Measurements from ENCODE around the gene NLRP3.

The NLRP3 gene

DNA sequence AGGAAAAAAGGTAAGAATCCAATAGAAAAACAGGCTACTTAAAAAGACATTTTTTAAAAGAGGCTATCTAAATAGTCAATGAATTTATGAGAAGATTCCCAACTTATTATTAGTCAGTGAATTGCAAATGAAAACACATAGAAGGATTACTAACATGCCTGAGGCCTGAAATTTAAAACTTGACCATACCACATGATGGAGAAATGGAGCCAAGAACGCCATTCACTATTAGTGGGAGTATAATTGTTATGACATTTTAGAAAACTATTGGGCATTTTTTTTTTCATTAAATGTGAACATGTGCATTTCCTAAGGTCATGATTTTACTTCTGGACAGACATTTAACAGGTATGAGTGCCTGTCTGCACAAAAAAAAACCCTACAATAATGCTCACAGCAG lies 66.8 kb downstream of the NLRP3 start:
- Histone ChIP-seq H3K27ac (ENCODE audit: low read depth, low read length) (no peak overlapping the region), H3K9ac (ENCODE audit: low read length) (no peak overlapping the region), H3K4me1 (ENCODE audit: insufficient read depth, low read length) (no peaks in the 10 kb centered on the region), H3K36me3 (ENCODE audit: insufficient read depth, low read length) (no peaks in the 10 kb centered on the region), H3K9me3 (ENCODE audit: low read length) (no peaks in the 10 kb centered on the region), H3K27me3 (ENCODE audit: control insufficient read depth in 1 of 2, insufficient read depth in 2 of 2, low read length in 2 of 2) (no peaks in the 10 kb centered on the region), H3K4me3 (ENCODE audit: low read depth in 1 of 2, low read length in 2 of 2) (no peak overlapping the region)

DNA sequence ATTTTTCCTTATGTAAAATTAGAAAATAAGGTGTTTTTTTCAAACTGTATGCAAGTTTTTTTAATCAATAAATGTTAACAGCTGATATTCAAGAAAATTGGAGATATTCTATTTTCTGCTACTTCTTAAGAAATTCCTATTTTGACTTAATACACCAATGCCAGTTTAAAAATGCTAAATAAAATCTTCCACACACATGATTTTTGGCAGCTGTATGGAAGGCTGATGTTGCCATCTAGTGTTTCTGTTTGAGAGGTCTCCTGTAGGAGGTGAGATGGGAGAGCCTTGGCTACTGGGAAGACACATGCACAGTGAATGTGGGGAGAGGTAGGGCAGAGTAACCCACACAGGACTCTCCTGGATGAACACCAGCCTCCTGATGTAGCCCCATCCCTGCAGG lies 71.1 kb downstream of the NLRP3 start:
- no peak overlapping the region for H3K27ac ChIP-seq (ENCODE audit: low read depth, low read length)
- H3K27me3 ChIP-seq (ENCODE audit: control insufficient read depth in 1 of 2, insufficient read depth in 2 of 2, low read length in 2 of 2), result no peaks in the 10 kb centered on the region
- H3K9me3 ChIP-seq (ENCODE audit: low read length), result no peaks in the 10 kb centered on the region
- H3K36me3 ChIP-seq (ENCODE audit: insufficient read depth, low read length), result no peaks in the 10 kb centered on the region
- no peak overlapping the region for H3K9ac ChIP-seq (ENCODE audit: low read length)
- H3K4me3 ChIP-seq (ENCODE audit: low read depth in 1 of 2, low read length in 2 of 2), result no peak overlapping the region
- H3K4me1 ChIP-seq (ENCODE audit: insufficient read depth, low read length), result no peaks in the 10 kb centered on the region

DNA sequence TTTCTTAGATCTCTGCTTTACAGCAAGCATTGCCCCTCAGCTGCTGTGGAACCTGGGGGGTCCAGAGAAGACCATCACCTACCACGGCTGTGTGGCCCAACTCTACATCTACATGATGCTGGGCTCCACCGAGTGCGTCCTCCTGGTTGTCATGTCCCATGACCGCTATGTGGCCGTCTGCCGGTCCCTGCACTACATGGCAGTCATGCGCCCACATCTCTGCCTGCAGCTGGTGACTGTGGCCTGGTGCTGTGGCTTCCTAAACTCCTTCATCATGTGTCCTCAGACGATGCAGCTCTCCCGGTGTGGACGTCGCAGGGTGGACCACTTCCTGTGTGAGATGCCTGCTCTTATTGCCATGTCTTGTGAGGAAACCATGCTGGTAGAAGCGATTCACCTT lies 75.4 kb downstream of the NLRP3 start:
- no peaks in the 10 kb centered on the region for H3K9me3 ChIP-seq (ENCODE audit: low read length)
- no peak overlapping the region for H3K4me3 ChIP-seq (ENCODE audit: low read depth in 1 of 2, low read length in 2 of 2)
- no peaks in the 10 kb centered on the region for H3K4me1 ChIP-seq (ENCODE audit: insufficient read depth, low read length)
- no peaks in the 10 kb centered on the region for H3K36me3 ChIP-seq (ENCODE audit: insufficient read depth, low read length)
- no peaks in the 10 kb centered on the region for H3K27me3 ChIP-seq (ENCODE audit: control insufficient read depth in 1 of 2, insufficient read depth in 2 of 2, low read length in 2 of 2)
- no peak overlapping the region for H3K27ac ChIP-seq (ENCODE audit: low read depth, low read length)
- no peak overlapping the region for H3K9ac ChIP-seq (ENCODE audit: low read length)

DNA sequence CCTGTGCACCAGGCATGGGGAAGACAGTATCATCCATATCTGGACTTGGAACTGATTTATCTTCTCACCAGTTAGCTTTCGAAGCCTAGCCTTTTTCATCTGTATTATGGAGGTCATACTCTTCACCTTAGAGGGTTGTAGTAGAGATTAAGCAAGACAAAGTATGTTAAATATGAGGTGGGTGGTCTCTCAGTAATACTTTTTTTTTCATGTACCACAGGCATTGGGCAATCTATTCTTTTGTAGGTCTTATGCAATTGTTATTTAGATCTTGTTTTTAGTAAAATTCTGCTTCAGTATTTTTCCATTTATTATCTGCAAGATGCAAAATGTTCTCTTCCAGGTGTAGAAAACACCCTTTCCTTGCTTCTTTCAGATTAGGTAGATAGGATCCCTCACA lies 77.1 kb downstream of the NLRP3 start:
- no peaks in the 10 kb centered on the region for H3K36me3 ChIP-seq (ENCODE audit: insufficient read depth, low read length)
- H3K9ac ChIP-seq (ENCODE audit: low read length), result no peak overlapping the region
- H3K4me1 ChIP-seq (ENCODE audit: insufficient read depth, low read length), result no peaks in the 10 kb centered on the region

DNA sequence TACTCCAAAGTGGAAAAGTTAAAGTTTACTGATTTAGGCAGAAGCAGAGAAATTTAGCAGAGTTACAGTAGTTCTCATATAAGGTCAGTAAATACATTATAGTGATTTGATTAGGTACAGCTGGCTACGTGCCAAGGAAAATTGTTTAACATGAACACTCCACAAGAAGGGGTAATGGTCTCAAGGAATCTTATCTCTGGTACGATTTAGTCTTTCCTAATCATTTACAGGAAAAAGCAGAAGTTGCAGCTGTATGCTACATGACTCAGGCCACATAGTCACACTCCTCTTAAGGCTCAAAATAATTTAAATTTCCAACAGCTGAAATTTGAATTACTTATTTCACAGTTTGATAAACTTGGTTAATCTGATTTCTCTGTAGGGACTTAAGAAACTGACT lies 78.8 kb downstream of the NLRP3 start:
- H3K9me3 ChIP-seq (ENCODE audit: low read length), result no peaks in the 10 kb centered on the region
- no peaks in the 10 kb centered on the region for H3K4me1 ChIP-seq (ENCODE audit: insufficient read depth, low read length)
- no peak overlapping the region for H3K27ac ChIP-seq (ENCODE audit: low read depth, low read length)
- H3K36me3 ChIP-seq (ENCODE audit: insufficient read depth, low read length), result no peaks in the 10 kb centered on the region
- H3K4me3 ChIP-seq (ENCODE audit: low read depth in 1 of 2, low read length in 2 of 2), result no peak overlapping the region
- H3K27me3 ChIP-seq (ENCODE audit: control insufficient read depth in 1 of 2, insufficient read depth in 2 of 2, low read length in 2 of 2), result no peaks in the 10 kb centered on the region
- no peak overlapping the region for H3K9ac ChIP-seq (ENCODE audit: low read length)

More for the DNA sequence above, 77.1 kb downstream of the NLRP3 start:
- H3K4me3 ChIP-seq (ENCODE audit: low read depth in 1 of 2, low read length in 2 of 2), result no peak overlapping the region
- H3K27ac ChIP-seq (ENCODE audit: low read depth, low read length), result no peak overlapping the region
- no peaks in the 10 kb centered on the region for H3K9me3 ChIP-seq (ENCODE audit: low read length)
- no peaks in the 10 kb centered on the region for H3K27me3 ChIP-seq (ENCODE audit: control insufficient read depth in 1 of 2, insufficient read depth in 2 of 2, low read length in 2 of 2)

DNA sequence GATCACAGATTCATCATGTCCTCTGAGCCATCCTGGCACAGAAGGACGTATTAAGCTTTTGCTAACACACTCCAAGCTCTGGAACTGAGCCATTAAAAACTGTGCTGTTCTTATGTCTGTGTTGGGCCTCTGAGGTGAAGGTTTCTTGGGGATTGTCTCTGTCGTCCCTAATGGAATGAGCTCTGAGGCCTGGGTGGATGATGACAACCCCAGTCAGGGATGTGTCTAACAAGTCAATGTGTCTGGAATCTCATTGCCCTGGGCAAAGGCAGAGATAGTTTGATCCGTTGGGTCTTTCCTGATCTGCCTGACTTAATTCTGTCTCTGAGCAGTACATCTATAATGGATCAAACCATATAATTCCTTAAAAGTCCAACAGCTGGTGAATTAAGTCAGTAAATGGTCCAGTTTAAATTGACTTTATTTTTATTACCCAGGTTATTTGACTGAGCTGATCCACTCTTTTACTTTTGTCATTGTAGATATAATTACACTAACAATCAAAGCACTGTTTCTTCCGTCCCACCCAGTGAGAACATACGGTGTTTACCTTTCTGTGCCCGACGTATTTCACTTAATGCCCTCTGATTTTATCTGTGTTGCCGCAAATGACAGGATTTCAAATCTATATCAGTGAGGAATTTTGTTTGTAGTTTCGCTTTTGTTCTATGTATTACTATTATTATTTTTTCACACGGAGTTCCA lies 80.8 kb downstream of the NLRP3 start:
- Histone ChIP-seq H3K27me3 (ENCODE audit: control insufficient read depth in 1 of 2, insufficient read depth in 2 of 2, low read length in 2 of 2) (no peaks in the 10 kb centered on the region), H3K9me3 (ENCODE audit: low read length) (no peaks in the 10 kb centered on the region), H3K4me3 (ENCODE audit: low read depth in 1 of 2, low read length in 2 of 2) (no peak overlapping the region), H3K27ac (ENCODE audit: low read depth, low read length) (no peak overlapping the region), H3K4me1 (ENCODE audit: insufficient read depth, low read length) (no peaks in the 10 kb centered on the region), H3K9ac (ENCODE audit: low read length) (no peak overlapping the region), H3K36me3 (ENCODE audit: insufficient read depth, low read length) (no peaks in the 10 kb centered on the region)

Measured in muscle layer of colon (tissue), 2 donors.